ENCODE measurements around the gene ATP2B2.

Gene ATP2B2

GRCh38 chr3:10468613-10469354 lies 36.6 kb downstream of the ATP2B2 start:
- DNase-seq: no peak

GRCh38 chr3:10467904-10468612 lies 37.3 kb downstream of the ATP2B2 start:
- no peak for DNase-seq

GRCh38 chr3:10467204-10467603 lies 38.2 kb downstream of the ATP2B2 start:
- no peak for DNase-seq

GRCh38 chr3:10466186-10466585 lies 39.2 kb downstream of the ATP2B2 start:
- no peak for DNase-seq

- no peak for DNase-seq
Observed at GRCh38 chr3:10465161-10465560, 40.2 kb downstream of the ATP2B2 start.

GRCh38 chr3:10463533-10464434 lies 41.6 kb downstream of the ATP2B2 start:
- no peak for DNase-seq

GRCh38 chr3:10462641-10463532 lies 42.5 kb downstream of the ATP2B2 start:
- DNase-seq: no peak

- no peak for DNase-seq
Observed at GRCh38 chr3:10460951-10461545, 44.3 kb downstream of the ATP2B2 start.

- peak; percentile 42 to 50 for DNase-seq
Observed at GRCh38 chr3:10459954-10460754, 45.2 kb downstream of the ATP2B2 start.

GRCh38 chr3:10457560-10457959 lies 47.8 kb downstream of the ATP2B2 start:
- DNase-seq: no peak

- DNase-seq: no peak
Observed at GRCh38 chr3:10456981-10457380, 48.4 kb downstream of the ATP2B2 start.

- no peak for DNase-seq
Observed at GRCh38 chr3:10455545-10455914, 49.9 kb downstream of the ATP2B2 start.

GRCh38 chr3:10454907-10455544 lies 50.4 kb downstream of the ATP2B2 start:
- DNase-seq: no peak

- no peak for DNase-seq
Observed at GRCh38 chr3:10453431-10454163, 51.8 kb downstream of the ATP2B2 start.

- DNase-seq: no peak
Observed at GRCh38 chr3:10450494-10451440, 54.6 kb downstream of the ATP2B2 start.

- no peak for DNase-seq
Observed at GRCh38 chr3:10449436-10449835, 56.0 kb downstream of the ATP2B2 start.

- no peak for DNase-seq
Observed at GRCh38 chr3:10448544-10448943, 56.8 kb downstream of the ATP2B2 start.

GRCh38 chr3:10447527-10448260 lies 57.7 kb downstream of the ATP2B2 start:
- no peak for DNase-seq
